ENCODE results near the gene C15orf39. TPM values are rescaled to one million over a fixed set of nuclear protein-coding genes. Genes with fewer than 3 reads are reported as not detected.
"Not testable (repeated sequence)": the region's sequence is repeated elsewhere in the genome, so short reads cannot be mapped to it uniquely, and the experiment has no call there.

C15orf39 gene
- total RNA-seq, 2 experiments from 2014 or later, result 14.1 to 14.2 TPM

DNA sequence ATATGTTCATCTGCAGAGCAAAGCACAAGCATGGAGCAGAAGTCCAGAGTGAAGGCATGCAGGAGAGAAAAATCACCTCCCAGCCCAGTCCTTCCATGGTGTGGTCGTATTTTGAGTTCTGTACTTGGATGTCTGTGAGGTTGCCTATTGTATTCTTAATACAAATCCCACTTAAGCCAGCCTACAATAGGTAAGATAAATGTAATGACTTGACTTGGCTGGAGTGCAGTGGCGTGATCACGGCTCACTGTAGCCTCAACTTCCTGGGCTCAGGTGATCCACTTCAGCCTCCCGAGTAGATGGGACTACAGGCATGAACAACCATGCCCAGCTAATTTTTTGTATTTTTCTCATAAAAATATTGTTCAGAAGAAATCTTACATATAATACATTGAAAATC lies 49.7 kb downstream of the C15orf39 start:
- intact Hi-C loops (cut with micrococcal nuclease); H3K4me1 Mint-ChIP-seq (ENCODE audit: low read depth); POLR2A ChIA-PET; H3K27me3 Mint-ChIP-seq; H3K4me3 Mint-ChIP-seq; H3K27ac Mint-ChIP-seq; DNase-seq; H3K36me3 Mint-ChIP-seq; H3K9me3 Mint-ChIP-seq; CTCF ChIA-PET: not testable (repeated sequence)

DNA sequence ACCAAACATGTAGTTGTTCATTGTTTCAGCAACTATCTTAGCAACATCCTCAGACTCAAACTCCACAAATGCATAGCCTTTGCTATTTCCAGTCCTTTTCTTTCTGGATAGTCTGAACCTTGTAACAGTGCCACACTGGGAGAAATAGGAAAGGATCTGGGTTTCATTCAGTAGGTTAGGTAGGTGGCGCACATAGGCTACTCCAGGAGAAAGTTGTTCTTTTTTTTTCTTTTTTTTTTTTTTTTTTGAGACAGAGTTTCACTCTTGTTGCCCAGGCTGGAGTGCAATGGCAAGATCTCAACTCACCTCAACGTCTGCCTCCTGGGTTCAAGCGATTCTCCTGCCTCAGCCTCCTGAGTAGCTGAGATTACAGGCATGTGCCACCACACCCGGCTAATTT lies 50.6 kb downstream of the C15orf39 start:
- H3K4me3 Mint-ChIP-seq; H3K4me1 Mint-ChIP-seq (ENCODE audit: low read depth); CTCF ChIA-PET; H3K27ac Mint-ChIP-seq; H3K36me3 Mint-ChIP-seq; intact Hi-C loops (cut with micrococcal nuclease); POLR2A ChIA-PET; H3K9me3 Mint-ChIP-seq; DNase-seq; H3K27me3 Mint-ChIP-seq: not testable (repeated sequence)

DNA sequence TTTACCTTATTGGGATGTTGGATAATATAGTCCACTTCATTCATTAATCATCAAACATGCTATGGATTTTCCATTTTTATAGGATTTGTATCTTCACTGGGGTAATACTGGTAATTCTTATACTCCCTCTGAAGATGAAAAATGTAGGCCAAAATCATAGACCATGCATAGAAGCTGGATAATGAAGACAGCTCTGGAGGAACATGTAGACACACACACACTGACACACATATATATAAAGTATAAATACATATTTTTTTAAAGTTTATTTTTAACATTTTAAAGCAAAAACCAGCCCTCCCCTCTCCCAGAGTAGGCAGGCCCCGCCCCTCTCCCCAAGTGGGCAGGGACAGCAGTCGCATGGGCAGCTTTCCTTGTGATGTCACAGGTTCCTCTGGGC lies 56.4 kb downstream of the C15orf39 start, which contains the start of gene GOLGA6C:
Gene GOLGA6C, plus strand, starts transcription at position 301 of the 400 bp plus-strand sequence. CDS start 265 bp downstream, outside the sequence.
- CTCF ChIA-PET; H3K27ac Mint-ChIP-seq; H3K4me1 Mint-ChIP-seq (ENCODE audit: low read depth); POLR2A ChIA-PET; H3K9me3 Mint-ChIP-seq; H3K36me3 Mint-ChIP-seq; DNase-seq; H3K4me3 Mint-ChIP-seq; intact Hi-C loops (cut with micrococcal nuclease); H3K27me3 Mint-ChIP-seq: not testable (repeated sequence)

DNA sequence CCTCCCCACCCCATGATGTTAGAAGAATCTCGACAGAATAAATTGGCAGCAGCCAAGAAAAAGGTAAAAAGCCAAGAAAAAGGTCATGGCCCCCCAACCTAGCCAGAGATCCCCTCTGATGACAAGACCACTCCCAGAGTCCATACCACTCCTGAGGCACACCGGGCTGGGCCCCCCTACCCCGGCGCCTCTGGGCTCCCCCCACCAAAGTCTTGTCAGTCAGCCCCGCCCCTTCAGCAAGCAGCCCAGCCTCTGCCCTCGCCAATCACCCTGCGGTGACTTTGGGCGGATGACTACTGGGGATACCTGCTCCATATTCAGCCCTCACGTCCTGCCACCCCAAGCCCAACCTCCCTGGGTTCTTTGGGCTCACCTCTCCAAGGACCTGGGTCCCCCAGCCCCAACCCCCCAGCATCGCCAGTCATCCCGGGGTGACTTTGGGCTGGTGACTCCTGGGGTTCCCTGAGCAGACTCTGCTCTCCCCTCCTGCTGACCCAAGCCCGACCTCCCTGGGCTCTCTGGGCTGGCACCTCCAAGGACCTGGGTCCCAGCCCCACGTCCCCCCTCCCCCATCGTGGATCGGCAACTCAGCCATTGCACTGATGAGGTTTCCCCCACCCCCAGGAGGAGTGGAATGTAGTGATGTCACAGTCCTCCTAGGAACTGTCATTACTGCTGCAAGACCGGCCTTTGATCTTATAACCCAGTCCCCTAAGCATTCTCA lies 57.1 kb downstream of the C15orf39 start:
- intact Hi-C loops (cut with micrococcal nuclease); H3K4me1 Mint-ChIP-seq (ENCODE audit: low read depth); H3K27ac Mint-ChIP-seq; H3K9me3 Mint-ChIP-seq; DNase-seq; H3K4me3 Mint-ChIP-seq; POLR2A ChIA-PET; CTCF ChIA-PET; H3K36me3 Mint-ChIP-seq; H3K27me3 Mint-ChIP-seq: not testable (repeated sequence)

DNA sequence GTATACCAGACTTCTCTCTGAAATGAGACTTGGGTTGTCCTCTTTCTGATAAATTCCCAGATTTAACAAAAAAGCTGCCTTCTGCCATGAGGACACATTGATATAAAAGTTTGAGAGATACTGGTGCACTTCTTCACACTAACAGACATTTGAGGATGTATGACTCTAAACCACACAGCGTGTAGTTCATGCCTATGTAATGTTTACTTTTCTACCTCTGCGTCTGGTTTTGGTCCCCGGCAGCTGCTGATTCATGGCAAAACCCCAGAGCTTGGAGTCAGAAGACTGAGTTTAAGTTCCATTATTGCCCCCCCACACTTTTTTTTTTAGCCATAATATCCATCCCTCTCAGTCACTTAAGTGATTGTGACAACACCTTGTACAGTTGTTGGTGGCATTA lies 58.2 kb downstream of the C15orf39 start:
- H3K27ac Mint-ChIP-seq; H3K9me3 Mint-ChIP-seq; H3K27me3 Mint-ChIP-seq; CTCF ChIA-PET; H3K4me1 Mint-ChIP-seq (ENCODE audit: low read depth); H3K4me3 Mint-ChIP-seq; DNase-seq; H3K36me3 Mint-ChIP-seq; POLR2A ChIA-PET; intact Hi-C loops (cut with micrococcal nuclease): not testable (repeated sequence)

Other genes starting within 250 kb of the C15orf39 start
- gene RPP25, start 245.1 kb upstream of the C15orf39 start, total RNA-seq, result 1 to 10 TPM; 3.8 TPM
- gene SCAMP5, start 206.3 kb upstream of the C15orf39 start, total RNA-seq, result under 1 TPM; 0.19 to 0.33 TPM
- gene PPCDC, start 178.3 kb upstream of the C15orf39 start, total RNA-seq, result 10 to 100 TPM; 16.3 to 18.8 TPM
- not detected for gene GOLGA6C, start 56.5 kb downstream of the C15orf39 start, total RNA-seq
- gene GOLGA6D, start 81.0 kb downstream of the C15orf39 start, total RNA-seq, result under 1 TPM in 1 of 2 experiments, not detected in 1; 0.12 TPM
- 10 to 100 TPM; 83.3 to 87.8 TPM for gene COMMD4, start 134.2 kb downstream of the C15orf39 start, total RNA-seq
- gene NEIL1, start 145.2 kb downstream of the C15orf39 start, total RNA-seq, result 10 to 100 TPM in 1 of 2 experiments, 1 to 10 TPM in 1; 9.8 to 10.1 TPM
- gene MAN2C1, start 166.7 kb downstream of the C15orf39 start, total RNA-seq, result 100 to 1,000 TPM; 177 to 192 TPM
- 10 to 100 TPM; 80.1 to 83.3 TPM for gene SIN3A, start 249.8 kb downstream of the C15orf39 start, total RNA-seq